BE2C (cell line): Measurements from ENCODE around the gene SETX.

Source experiments
- DNase-seq: peaks from one replicate; pipeline ENCODE4 v3.0.0-alpha.2; 2020
- H3K27me3 ChIP-seq: fragments of 250-450 bp; sonication (Bioruptor Pico); 2 replicates; pipeline ENCODE4 v1.5.1; 2020; ENCODE audit warnings: mild to moderate bottlenecking
- H3K36me3 ChIP-seq: fragments of 250-450 bp; sonication (Bioruptor Pico); 2 replicates; pipeline ENCODE4 v1.5.1; 2020; ENCODE audit warnings: mild to moderate bottlenecking
- H3K4me1 ChIP-seq: fragments of 250-450 bp; sonication (Bioruptor Pico); 2 replicates; pipeline ENCODE4 v1.5.1; 2020
- H3K4me3 ChIP-seq: 2 replicates; pipeline ENCODE4 v1.5.1; 2011; ENCODE audit warnings: low read depth, low read length
- H3K9me3 ChIP-seq: fragments of 250-450 bp; sonication (Bioruptor Pico); 2 replicates; pipeline ENCODE4 v1.5.1; 2020
- CTCF ChIP-seq: IDR thresholded peaks from 2 replicates; pipeline ENCODE4 v1.5.1; 2012; ENCODE audit warnings: mild to moderate bottlenecking, low read depth, low read length

The SETX gene

GRCh38 chr9:132238992-132239391 is 115.8 kb downstream of the SETX start:
- no peak for TF ChIP-seq CTCF
- DNase-seq = no peak

GRCh38 chr9:132238026-132238972 is 116.5 kb downstream of the SETX start:
- peaks cover 12% of the 10 kb centered on the region for H3K4me1 ChIP-seq
- no peak for DNase-seq
- H3K9me3 ChIP-seq = no peaks in the 10 kb centered on the region
- TF ChIP-seq CTCF = no peak
- H3K36me3 ChIP-seq = no peaks in the 10 kb centered on the region
- no peak overlapping the region for H3K4me3 ChIP-seq
- H3K27me3 ChIP-seq = no peaks in the 10 kb centered on the region

More at GRCh38 chr9:132238992-132239391, 115.8 kb downstream of the SETX start:
- no peaks in the 10 kb centered on the region for H3K9me3 ChIP-seq
- no peaks in the 10 kb centered on the region for H3K27me3 ChIP-seq
- H3K4me1 ChIP-seq = peaks cover 12% of the 10 kb centered on the region
- no peak overlapping the region for H3K4me3 ChIP-seq
- no peaks in the 10 kb centered on the region for H3K36me3 ChIP-seq

- TF ChIP-seq CTCF = no peak
- DNase-seq = peak; percentile 47
- H3K4me1 ChIP-seq = peaks cover 12% of the 10 kb centered on the region
- no peaks in the 10 kb centered on the region for H3K27me3 ChIP-seq
- H3K36me3 ChIP-seq = no peaks in the 10 kb centered on the region
- no peaks in the 10 kb centered on the region for H3K9me3 ChIP-seq
- H3K4me3 ChIP-seq = no peak overlapping the region
Measured at GRCh38 chr9:132237481-132237880, 117.3 kb downstream of the SETX start.

GRCh38 chr9:132236662-132237311 is 118.0 kb downstream of the SETX start:
- Histone ChIP-seq H3K4me3 (no peak overlapping the region), H3K36me3 (no peaks in the 10 kb centered on the region), H3K27me3 (no peaks in the 10 kb centered on the region), H3K9me3 (no peaks in the 10 kb centered on the region), H3K4me1 (peaks cover 12% of the 10 kb centered on the region)
- TF ChIP-seq CTCF = no peak
- DNase-seq = no peak

GRCh38 chr9:132235894-132236661 is 118.7 kb downstream of the SETX start:
- Histone ChIP-seq H3K4me3 (no peak overlapping the region), H3K4me1 (peaks cover 14% of the 10 kb centered on the region), H3K36me3 (no peaks in the 10 kb centered on the region), H3K27me3 (no peaks in the 10 kb centered on the region), H3K9me3 (no peaks in the 10 kb centered on the region)
- TF ChIP-seq CTCF = peak; percentile 99
- DNase-seq = peak; percentile 86
